LNCaP clone FGC (cell line): Measurements from ENCODE around the gene GPR85.

Source experiments
- DNase-seq: peaks from one replicate; pipeline ENCODE4 v3.0.0-alpha.2; 2011; ENCODE audit warnings: low read depth
- H3K4me3 ChIP-seq: 2 replicates; pipeline ENCODE4 v1.5.1; 2011; ENCODE audit warnings: mild to moderate bottlenecking, low read depth, low read length, control low read depth
- TF ChIP-seq, protein P1 (sequence below): IDR thresholded peaks from 2 replicates; pipeline ENCODE4 v1.5.1; 2012; ENCODE audit warnings: mild to moderate bottlenecking; ENCODE audit not compliant: control insufficient read depth, insufficient read depth; ENCODE audit errors: extremely low read depth

Gene GPR85, protein sequence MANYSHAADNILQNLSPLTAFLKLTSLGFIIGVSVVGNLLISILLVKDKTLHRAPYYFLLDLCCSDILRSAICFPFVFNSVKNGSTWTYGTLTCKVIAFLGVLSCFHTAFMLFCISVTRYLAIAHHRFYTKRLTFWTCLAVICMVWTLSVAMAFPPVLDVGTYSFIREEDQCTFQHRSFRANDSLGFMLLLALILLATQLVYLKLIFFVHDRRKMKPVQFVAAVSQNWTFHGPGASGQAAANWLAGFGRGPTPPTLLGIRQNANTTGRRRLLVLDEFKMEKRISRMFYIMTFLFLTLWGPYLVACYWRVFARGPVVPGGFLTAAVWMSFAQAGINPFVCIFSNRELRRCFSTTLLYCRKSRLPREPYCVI

DNA sequence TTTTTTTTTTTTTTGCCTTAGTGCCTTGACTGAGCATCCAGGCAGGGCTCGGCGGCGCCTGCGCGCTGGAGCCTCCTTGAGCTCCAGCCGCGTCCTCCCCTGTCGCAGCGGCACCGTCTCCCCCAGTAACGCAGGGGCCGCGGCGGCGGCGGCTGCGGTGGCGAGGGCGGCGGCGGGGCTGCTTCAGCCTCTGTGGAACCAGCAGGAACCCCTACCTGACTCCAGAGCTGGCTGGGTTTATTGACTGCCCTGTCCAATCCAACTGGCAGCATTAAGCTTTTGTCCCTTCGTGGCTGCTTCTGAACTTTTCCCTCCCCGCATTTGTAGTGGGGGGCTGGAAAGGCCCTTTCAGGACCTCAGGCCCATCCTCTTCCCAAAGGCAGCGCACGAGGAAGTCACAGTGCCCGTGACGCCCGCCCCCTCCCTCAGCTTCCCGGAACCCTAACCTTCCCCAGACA, at the start of gene GPR85:
GPR85 (minus strand) TSS at position 397 of the 458 bp plus-strand sequence. CDS start 2,106 bp downstream, outside the sequence.
- DNase-seq: no peak
- H3K4me3 ChIP-seq: peak within 1 kb of the TSS; percentile 53
- TF ChIP-seq, protein P1, sequence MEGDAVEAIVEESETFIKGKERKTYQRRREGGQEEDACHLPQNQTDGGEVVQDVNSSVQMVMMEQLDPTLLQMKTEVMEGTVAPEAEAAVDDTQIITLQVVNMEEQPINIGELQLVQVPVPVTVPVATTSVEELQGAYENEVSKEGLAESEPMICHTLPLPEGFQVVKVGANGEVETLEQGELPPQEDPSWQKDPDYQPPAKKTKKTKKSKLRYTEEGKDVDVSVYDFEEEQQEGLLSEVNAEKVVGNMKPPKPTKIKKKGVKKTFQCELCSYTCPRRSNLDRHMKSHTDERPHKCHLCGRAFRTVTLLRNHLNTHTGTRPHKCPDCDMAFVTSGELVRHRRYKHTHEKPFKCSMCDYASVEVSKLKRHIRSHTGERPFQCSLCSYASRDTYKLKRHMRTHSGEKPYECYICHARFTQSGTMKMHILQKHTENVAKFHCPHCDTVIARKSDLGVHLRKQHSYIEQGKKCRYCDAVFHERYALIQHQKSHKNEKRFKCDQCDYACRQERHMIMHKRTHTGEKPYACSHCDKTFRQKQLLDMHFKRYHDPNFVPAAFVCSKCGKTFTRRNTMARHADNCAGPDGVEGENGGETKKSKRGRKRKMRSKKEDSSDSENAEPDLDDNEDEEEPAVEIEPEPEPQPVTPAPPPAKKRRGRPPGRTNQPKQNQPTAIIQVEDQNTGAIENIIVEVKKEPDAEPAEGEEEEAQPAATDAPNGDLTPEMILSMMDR: no peak

DNA sequence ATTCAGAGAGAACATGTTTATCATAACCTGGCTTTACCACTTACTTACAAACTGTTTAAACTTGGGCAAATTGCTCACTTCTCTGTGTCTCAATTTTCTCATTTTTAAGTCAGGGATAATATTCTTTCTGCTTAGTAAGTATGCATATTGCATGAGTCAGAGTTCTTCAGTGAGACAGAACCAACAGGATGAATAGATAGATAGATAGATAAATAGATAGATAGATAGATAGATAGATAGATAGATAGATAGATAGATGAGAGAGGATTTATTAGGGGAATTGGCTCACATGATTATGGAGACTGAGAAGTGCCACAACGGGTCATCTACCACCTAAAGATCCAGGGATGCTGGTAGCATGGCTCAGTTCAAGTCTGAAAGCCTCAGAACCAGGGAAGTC, 47.4 kb upstream of the GPR85 start:
- DNase-seq: no peak
- no peak overlapping the region for H3K4me3 ChIP-seq
- TF ChIP-seq, protein P1: no peak

DNA sequence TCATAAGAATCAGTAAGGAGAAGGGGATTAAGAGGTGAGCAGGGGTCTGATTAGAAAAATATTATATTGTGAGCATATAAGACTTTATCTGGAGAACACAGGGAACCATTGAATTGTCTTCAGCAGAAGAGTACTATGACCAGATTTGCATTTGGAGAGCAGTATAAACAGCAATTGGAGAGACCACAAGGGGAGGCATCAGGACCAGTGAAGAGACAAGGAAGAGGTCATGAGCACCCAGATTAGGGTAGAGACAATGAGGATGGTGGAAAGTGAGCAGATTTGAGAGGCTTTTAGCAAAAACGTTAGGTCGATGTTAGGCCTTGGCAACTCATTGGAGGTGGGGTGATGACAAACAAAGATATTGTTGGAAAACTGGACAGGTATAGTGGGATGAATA, 44.7 kb upstream of the GPR85 start:
- no peak overlapping the region for H3K4me3 ChIP-seq
- DNase-seq: no peak
- TF ChIP-seq, protein P1: no peak

DNA sequence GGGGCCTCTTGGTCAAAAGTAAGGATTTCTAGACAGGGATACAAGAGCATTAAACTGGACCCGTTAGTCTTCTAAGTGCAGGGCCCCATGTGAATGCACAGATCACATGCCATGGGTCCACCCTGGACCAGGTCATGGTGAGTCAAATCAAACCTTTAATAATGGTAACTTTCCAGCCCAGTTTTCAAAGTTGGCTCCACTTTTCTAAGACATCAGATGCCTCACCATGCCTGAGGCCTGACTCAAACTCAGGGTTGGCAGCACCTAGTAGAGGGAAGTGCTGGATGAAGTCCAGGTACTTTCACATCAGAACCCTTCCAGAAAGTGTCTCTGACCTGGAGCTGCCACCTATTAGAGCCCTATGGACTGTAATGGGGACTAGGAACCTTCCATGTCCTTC, 41.4 kb upstream of the GPR85 start:
- TF ChIP-seq, protein P1: no peak
- DNase-seq: no peak
- no peak overlapping the region for H3K4me3 ChIP-seq

DNA sequence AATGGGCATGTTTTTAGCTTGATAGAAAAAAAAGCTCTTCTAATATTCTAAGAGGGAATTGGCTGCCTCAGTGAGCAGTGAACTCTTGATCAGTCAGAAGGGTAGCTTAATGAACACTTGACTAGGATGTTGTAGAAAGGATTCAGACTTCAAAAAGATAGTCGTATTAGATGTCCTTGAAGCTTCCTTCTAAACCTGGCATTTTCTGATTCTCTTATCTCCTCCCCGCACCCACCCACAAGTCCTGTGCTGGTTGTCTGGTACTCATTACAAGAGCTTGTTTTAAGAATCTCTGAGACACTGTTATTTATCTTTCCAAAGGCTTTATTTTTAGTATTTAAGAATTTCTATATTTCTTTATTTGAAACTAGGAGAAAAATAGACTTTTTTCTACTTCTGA, 39.1 kb upstream of the GPR85 start:
- DNase-seq: no peak
- TF ChIP-seq, protein P1: no peak
- H3K4me3 ChIP-seq: no peak overlapping the region

DNA sequence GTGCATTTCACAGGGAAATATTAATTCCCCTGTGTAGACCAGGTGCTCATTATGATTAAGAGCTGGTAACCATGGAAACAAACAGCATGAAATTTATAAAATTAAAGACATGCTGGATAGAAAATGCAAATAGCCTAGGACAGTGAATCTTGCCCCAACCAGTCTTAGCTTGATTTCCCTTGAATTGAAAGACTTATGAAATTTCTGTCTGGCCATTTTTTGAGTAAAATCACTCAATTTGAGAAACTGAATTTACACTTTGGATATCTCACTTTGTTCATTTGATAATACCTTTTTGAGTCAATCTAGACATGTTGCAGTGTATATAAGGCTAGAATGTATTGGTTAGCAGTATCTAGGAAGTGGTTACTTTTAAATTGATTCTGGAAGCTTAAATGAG, 36.1 kb upstream of the GPR85 start:
- no peak for DNase-seq
- no peak overlapping the region for H3K4me3 ChIP-seq
- TF ChIP-seq, protein P1: no peak

DNA sequence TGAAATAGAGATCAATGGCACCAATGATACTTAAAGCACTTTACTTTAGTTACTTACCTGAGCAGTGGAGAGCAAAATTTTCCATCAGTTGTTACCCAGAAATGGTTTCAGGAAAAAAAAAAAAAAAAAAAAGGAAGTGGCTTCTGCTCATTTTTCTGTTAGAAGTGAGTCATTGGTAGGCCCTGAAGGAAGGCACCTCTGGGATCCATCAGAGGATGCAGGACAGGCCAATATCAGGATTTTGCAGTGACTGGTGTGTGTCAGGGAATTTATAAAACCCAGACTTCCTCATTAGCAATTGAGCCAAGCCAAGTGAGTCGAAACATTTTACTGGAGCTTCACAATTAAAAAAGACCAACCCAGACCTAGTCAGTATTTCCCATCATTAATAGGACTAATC, 34.0 kb upstream of the GPR85 start:
- no peak overlapping the region for H3K4me3 ChIP-seq
- TF ChIP-seq, protein P1: no peak
- no peak for DNase-seq
